Right cardiac atrium (tissue), 5 donors: ENCODE data around the gene NTN1. TPM values are rescaled to one million over a fixed set of nuclear protein-coding genes. Genes with fewer than 3 reads are reported as not detected.
"Not testable (repeated sequence)": the region's sequence is repeated elsewhere in the genome, so short reads cannot be mapped to it uniquely, and the experiment has no call there.

Source experiments
- ATAC-seq, 2 donors: fragments of 200-7000 bp; cut with Tn5 transposase; one replicate each; pipeline versions ENCODE4 v1.8.0 to v1.9.1; 2020; ENCODE audit warnings: moderate library complexity in 2 of 2, mild to moderate bottlenecking in 1 of 2
- DNase-seq, 3 donors: peaks; one replicate each; pipeline ENCODE4 v3.0.0-alpha.2; 2020
- H3K27ac ChIP-seq: one replicate; pipeline ENCODE4 v1.5.1; 2013; ENCODE audit warnings: mild to moderate bottlenecking, low read length, control low read depth, moderate library complexity
- H3K27me3 ChIP-seq: one replicate; pipeline ENCODE4 v1.6.1; 2013; ENCODE audit not compliant: control insufficient read depth, insufficient read depth
- H3K4me1 ChIP-seq: one replicate; pipeline ENCODE4 v1.6.1; 2013; ENCODE audit warnings: low read length; ENCODE audit not compliant: control insufficient read depth, insufficient read depth
- H3K4me3 ChIP-seq: one replicate; pipeline ENCODE4 v1.5.1; 2013; ENCODE audit warnings: low read length, control low read depth
- H3K9me3 ChIP-seq: one replicate; pipeline ENCODE4 v1.6.1; 2013; ENCODE audit warnings: low read length; ENCODE audit not compliant: control insufficient read depth
- WGBS: extraction: QIAGEN DNeasy Blood & Tissue Kit; methylation state at CpG from one replicate; pipeline ENCODE4 v1.1.7; 2013; 5-methylcytosine and 5-hydroxymethylcytosine counted together
- intact Hi-C, 4 donors: fragments of 100-400 bp; cut with DNase I; formaldehyde crosslinking; loops; one replicate each; pipeline versions ENCODE4 v1.11.0 to v1.14.0; 2022 to 2023
- polyA plus RNA-seq: library from polyadenylated mRNA; stranded (reverse); fragments of 200-250 nt; gene quantifications from one replicate; pipeline ENCODE4 v1.2.3, GENCODE V29; 2013
- total RNA-seq, 4 donors: library from RNA; stranded (reverse); fragmentation: NEBNext Ultra II Directional; extraction: Animal tissue kit (Norgen Biotek cat#: 25700); gene quantifications; one replicate each; pipeline ENCODE4 v1.2.1, GENCODE V29; 2021
- donor health status: healthy with polysubstance abuse.
- donor health status: DM: no; HTN: yes; CAD: no.
- donor health status: DM: no; HTN: no; CAD: no.
- donor health status: DM: no; HTN: yes; CAD: no; lungs with severe emphysema.
- donor health status: DM: yes; HTN: yes; CAD: no.

The NTN1 gene
- total and polyA plus RNA-seq, 5 donors, result 90.5 to 265 (median 179) TPM

- ATAC-seq (no peak), DNase-seq (peak; percentile 68 to 83 (median 78))
- no peaks in the 10 kb centered on the region for H3K27me3 ChIP-seq
- H3K9me3 ChIP-seq, result no peaks in the 10 kb centered on the region
- no peak overlapping the region for H3K4me3 ChIP-seq
- intact Hi-C loops, result no loop called here
- peak overlapping the region; percentile 51 for H3K27ac ChIP-seq
- 64% methylated on average over 21 of the region's 21 CpGs for WGBS
- peaks cover 10% of the 10 kb centered on the region for H3K4me1 ChIP-seq
Observed at GRCh38 chr17:9244066-9245052, 223.0 kb downstream of the NTN1 start.

DNA sequence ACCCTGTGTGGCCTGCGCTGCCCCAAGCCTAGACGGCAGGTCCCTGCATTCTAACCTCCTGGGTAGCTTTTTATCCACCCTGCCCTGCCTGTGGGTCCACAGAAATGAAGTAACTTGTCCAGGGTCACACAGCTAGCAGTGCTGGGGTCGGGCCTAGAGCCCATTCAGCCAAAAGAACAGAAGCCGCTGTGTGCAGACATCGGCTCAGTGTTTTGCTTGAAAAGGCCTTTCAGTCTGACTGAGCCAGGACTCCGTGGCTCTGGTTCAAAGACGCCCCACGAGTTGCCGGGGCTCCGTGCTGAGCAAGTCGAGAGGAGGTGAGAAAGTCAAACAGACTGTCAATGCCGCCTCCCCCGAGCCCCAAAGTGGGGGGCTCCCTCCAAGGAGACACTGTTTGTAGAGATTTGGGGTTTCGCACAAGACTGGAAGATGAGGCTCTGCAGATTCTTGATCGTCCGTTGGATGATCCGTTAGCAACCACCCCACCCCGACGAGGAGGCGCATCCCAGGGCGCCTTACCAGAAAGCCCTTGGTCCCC, 226.2 kb downstream of the NTN1 start:
- H3K4me3 ChIP-seq, result no peak overlapping the region
- H3K4me1 ChIP-seq, result no peaks in the 10 kb centered on the region
- no peak overlapping the region for H3K27ac ChIP-seq
- WGBS, result 90% methylated on average over 21 of the region's 21 CpGs
- intact Hi-C loops, result no loop called here
- ATAC-seq, result no peak
- no peaks in the 10 kb centered on the region for H3K9me3 ChIP-seq
- peak in 1 of 3 donors; percentile 39 for DNase-seq
- no peaks in the 10 kb centered on the region for H3K27me3 ChIP-seq

- Histone ChIP-seq H3K9me3 (no peaks in the 10 kb centered on the region), H3K27ac (no peak overlapping the region), H3K4me1 (no peaks in the 10 kb centered on the region), H3K27me3 (no peaks in the 10 kb centered on the region), H3K4me3 (no peak overlapping the region)
- intact Hi-C loops, result no loop called here
- DNase-seq (peak in 1 of 3 donors; percentile 49), ATAC-seq (no peak)
- 92% methylated on average over 21 of the region's 21 CpGs for WGBS
Observed at GRCh38 chr17:9249245-9249953, 228.1 kb downstream of the NTN1 start.

DNA sequence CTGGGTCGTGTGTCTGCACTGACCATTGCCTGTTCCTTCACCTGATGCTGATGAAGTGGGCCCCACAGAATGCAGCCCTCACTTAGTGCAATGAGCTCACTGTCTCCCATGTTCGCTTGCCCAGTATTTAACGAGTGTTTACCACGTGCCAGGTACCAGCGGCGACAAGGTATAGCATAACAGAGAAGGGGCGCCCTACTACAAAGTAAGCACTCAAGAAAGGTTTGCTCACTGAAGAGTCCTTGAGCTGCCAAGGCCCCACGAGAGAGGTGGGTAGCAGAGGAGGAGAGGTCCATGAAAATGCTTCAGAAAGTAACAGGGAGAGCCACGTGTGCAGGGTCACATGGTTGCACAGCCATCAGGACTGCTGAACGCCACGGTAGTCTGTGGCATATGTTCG, 230.0 kb downstream of the NTN1 start:
- intact Hi-C loops, result no loop called here
- H3K27ac ChIP-seq, result no peak overlapping the region
- no peaks in the 10 kb centered on the region for H3K9me3 ChIP-seq
- no peak for ATAC-seq
- DNase-seq, result no peak
- no peaks in the 10 kb centered on the region for H3K4me1 ChIP-seq
- 86% methylated on average over 12 of the region's 12 CpGs for WGBS
- no peaks in the 10 kb centered on the region for H3K27me3 ChIP-seq
- H3K4me3 ChIP-seq, result no peak overlapping the region

GRCh38 chr17:9253308-9253707, 232.0 kb downstream of the NTN1 start:
- 90% methylated on average over 3 of the region's 3 CpGs for WGBS
- DNase-seq, result no peak
- Histone ChIP-seq H3K4me3 (no peak overlapping the region), H3K27ac (no peak overlapping the region), H3K9me3 (no peaks in the 10 kb centered on the region), H3K27me3 (no peaks in the 10 kb centered on the region), H3K4me1 (no peaks in the 10 kb centered on the region)
- intact Hi-C loops, result no loop called here
- ATAC-seq, result no peak

DNA sequence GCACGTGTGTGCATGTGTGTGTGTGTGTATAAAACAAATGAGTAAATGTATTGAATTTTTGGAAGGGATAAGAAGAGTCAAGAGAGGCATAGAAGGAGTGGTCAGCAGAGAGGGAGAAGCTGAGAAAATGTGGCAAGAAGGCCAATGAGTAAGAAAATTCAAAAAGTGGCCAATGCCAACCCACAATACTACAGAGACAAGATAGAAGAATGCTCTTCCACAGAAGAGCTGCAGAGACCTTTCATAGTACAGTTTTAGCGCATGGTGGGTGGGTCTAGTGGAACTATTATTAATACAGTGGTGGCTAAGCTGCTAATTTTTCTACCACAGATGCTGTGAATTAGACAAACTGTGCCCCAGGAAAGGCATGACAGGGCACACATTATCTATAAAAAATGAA, 233.5 kb downstream of the NTN1 start:
- ATAC-seq, result no peak
- Histone ChIP-seq H3K27me3 (no peaks in the 10 kb centered on the region), H3K4me1 (peaks cover 3% of the 10 kb centered on the region), H3K27ac (no peak overlapping the region), H3K9me3 (no peaks in the 10 kb centered on the region), H3K4me3 (no peak overlapping the region)
- intact Hi-C loops, result no loop called here
- no peak for DNase-seq
- WGBS, result 97% methylated on average over 2 of the region's 2 CpGs

- Histone ChIP-seq H3K9me3 (no peaks in the 10 kb centered on the region), H3K27ac (no peak overlapping the region), H3K4me1 (peaks cover 3% of the 10 kb centered on the region), H3K4me3 (no peak overlapping the region), H3K27me3 (no peaks in the 10 kb centered on the region)
- WGBS, result 89% methylated on average over 6 of the region's 6 CpGs
- intact Hi-C loops, result no loop called here
- DNase-seq, result no peak
- ATAC-seq, result no peak
Observed at GRCh38 chr17:9255833-9256232, 234.5 kb downstream of the NTN1 start.

DNA sequence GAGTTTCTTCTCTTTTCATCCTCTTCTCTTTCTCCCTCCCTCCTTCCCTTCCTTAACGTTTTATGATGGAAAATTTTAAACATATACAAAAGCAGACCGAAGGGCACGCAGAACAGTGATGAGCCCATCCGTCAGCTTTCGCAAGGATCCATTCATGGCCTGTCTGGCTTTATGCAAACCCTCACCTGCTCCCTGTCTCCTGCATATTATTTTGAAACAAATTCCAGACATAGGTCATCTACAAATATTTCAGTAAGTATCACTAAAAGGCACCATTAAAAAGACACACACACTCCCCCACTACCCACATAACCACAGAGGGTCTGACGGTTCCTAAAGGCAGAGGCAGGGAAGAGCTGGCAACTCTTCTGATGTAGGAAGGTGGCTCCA, 235.0 kb downstream of the NTN1 start:
- H3K4me3 ChIP-seq, result no peak overlapping the region
- WGBS, result 80% methylated on average over 6 of the region's 6 CpGs
- H3K27ac ChIP-seq, result no peak overlapping the region
- no peak for ATAC-seq
- peaks cover 3% of the 10 kb centered on the region for H3K4me1 ChIP-seq
- DNase-seq, result no peak
- intact Hi-C loops, result no loop called here
- H3K27me3 ChIP-seq, result no peaks in the 10 kb centered on the region
- H3K9me3 ChIP-seq, result no peaks in the 10 kb centered on the region

GRCh38 chr17:9256751-9257629, 235.7 kb downstream of the NTN1 start:
- H3K27me3 ChIP-seq, result no peaks in the 10 kb centered on the region
- intact Hi-C loops, result no loop called here
- no peak overlapping the region for H3K4me3 ChIP-seq
- ATAC-seq, result no peak
- H3K27ac ChIP-seq, result no peak overlapping the region
- WGBS, result 64% methylated on average over 19 of the region's 19 CpGs
- no peaks in the 10 kb centered on the region for H3K9me3 ChIP-seq
- no peak for DNase-seq
- H3K4me1 ChIP-seq, result peaks cover 3% of the 10 kb centered on the region

- H3K4me3 ChIP-seq, H3K27ac ChIP-seq, H3K9me3 ChIP-seq, H3K4me1 ChIP-seq, ATAC-seq, DNase-seq, intact Hi-C loops, H3K27me3 ChIP-seq: not testable (repeated sequence)
- 94% methylated on average over 9 of the region's 9 CpGs for WGBS
Observed at GRCh38 chr17:9257630-9257965, 236.3 kb downstream of the NTN1 start.
